Mesothelial cell of epicardium (in vitro differentiated cells): ENCODE measurements around the gene CAMTA1. TPM values are rescaled to one million over a fixed set of nuclear protein-coding genes. Genes with fewer than 3 reads are reported as not detected.

Experiments used
- DNase-seq, 2 experiments: peaks; one replicate each; pipeline ENCODE4 v3.0.0; 2021; ENCODE audit warnings: low spot score in 2 of 2; ENCODE audit not compliant: unreplicated experiment in 2 of 2
- H3K27ac Mint-ChIP-seq: 2 replicates; pipeline ENCODE4 v1.8.0; 2021; ENCODE audit warnings: mixed read lengths
- H3K27me3 Mint-ChIP-seq: 2 replicates; pipeline ENCODE4 v1.8.0; 2021; ENCODE audit warnings: low read depth, mixed read lengths
- H3K36me3 Mint-ChIP-seq: 2 replicates; pipeline ENCODE4 v1.8.0; 2021; ENCODE audit warnings: mixed read lengths
- H3K4me1 Mint-ChIP-seq: 2 replicates; pipeline ENCODE4 v1.8.0; 2021; ENCODE audit warnings: mixed read lengths
- H3K4me3 Mint-ChIP-seq: 2 replicates; pipeline ENCODE4 v1.8.0; 2021; ENCODE audit warnings: mild to moderate bottlenecking, moderate library complexity, mixed read lengths
- H3K9me3 Mint-ChIP-seq: 2 replicates; pipeline ENCODE4 v1.8.0; 2021; ENCODE audit warnings: mixed read lengths
- total RNA-seq: library from RNA; stranded (reverse); gene quantifications from 3 replicates; pipeline ENCODE4 v1.2.1, GENCODE V29; 2021
- TF ChIP-seq, protein P1 (sequence below): fragments of 200-600 bp; sonication (generic); IDR thresholded peaks from one replicate; pipeline ENCODE4 v1.5.0; 2021; ENCODE audit warnings: antibody characterized with exemption; ENCODE audit not compliant: unreplicated experiment

CAMTA1 gene
- total RNA-seq, 1 donor from 2014 or later, result 70.4 TPM

DNA sequence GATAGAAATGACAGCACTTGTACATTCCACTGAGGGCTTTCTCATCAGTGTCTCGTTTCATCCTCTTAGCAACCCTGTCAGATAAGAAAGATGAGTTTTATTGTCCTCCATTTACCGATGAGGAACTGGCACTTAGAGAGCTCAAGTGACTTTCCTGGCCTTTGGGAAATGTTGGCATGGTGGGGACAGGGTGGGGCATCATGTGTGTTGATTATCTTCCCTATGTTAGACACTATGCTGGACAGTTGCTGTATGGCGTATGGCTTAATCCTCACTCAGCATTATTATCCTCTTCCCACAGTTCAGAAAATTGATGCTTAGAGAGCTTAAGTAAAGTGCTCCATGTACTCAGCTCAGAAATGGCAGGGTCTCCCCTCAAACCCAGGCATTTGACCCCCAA lies 163.2 kb downstream of the CAMTA1 start:
- peaks cover 14% of the 10 kb centered on the region for H3K4me1 Mint-ChIP-seq
- TF ChIP-seq, protein P1, sequence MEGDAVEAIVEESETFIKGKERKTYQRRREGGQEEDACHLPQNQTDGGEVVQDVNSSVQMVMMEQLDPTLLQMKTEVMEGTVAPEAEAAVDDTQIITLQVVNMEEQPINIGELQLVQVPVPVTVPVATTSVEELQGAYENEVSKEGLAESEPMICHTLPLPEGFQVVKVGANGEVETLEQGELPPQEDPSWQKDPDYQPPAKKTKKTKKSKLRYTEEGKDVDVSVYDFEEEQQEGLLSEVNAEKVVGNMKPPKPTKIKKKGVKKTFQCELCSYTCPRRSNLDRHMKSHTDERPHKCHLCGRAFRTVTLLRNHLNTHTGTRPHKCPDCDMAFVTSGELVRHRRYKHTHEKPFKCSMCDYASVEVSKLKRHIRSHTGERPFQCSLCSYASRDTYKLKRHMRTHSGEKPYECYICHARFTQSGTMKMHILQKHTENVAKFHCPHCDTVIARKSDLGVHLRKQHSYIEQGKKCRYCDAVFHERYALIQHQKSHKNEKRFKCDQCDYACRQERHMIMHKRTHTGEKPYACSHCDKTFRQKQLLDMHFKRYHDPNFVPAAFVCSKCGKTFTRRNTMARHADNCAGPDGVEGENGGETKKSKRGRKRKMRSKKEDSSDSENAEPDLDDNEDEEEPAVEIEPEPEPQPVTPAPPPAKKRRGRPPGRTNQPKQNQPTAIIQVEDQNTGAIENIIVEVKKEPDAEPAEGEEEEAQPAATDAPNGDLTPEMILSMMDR, result no peak
- H3K27me3 Mint-ChIP-seq, result peaks cover 2% of the 10 kb centered on the region
- no peak overlapping the region for H3K4me3 Mint-ChIP-seq
- H3K9me3 Mint-ChIP-seq, result peaks cover 9% of the 10 kb centered on the region
- H3K27ac Mint-ChIP-seq, result no peak overlapping the region
- no peaks in the 10 kb centered on the region for H3K36me3 Mint-ChIP-seq
- DNase-seq, result no peak

DNA sequence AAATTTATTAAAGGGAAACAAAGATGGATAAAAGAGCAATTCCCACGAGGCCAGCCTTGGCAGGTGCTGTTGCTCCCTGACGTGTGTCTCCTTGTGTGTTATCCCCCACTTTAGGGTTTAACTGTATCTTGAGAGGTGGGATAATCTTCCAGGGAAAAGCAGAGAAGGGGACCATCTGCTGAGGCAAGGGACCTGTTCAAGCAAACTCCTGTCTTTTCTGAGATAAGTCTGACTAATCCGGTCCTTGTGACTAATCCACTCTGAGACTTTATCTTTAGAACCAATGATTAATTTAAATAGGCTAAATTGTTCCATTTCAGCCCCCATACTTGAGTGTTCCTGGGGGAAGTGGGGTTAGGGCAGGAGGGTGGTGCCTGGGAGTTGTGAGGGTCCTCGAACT lies 163.6 kb downstream of the CAMTA1 start:
- peaks cover 2% of the 10 kb centered on the region for H3K27me3 Mint-ChIP-seq
- H3K36me3 Mint-ChIP-seq, result no peaks in the 10 kb centered on the region
- H3K4me3 Mint-ChIP-seq, result no peak overlapping the region
- no peak overlapping the region for H3K27ac Mint-ChIP-seq
- TF ChIP-seq, protein P1, result no peak
- no peak for DNase-seq
- H3K4me1 Mint-ChIP-seq, result peaks cover 14% of the 10 kb centered on the region
- peaks cover 9% of the 10 kb centered on the region for H3K9me3 Mint-ChIP-seq

DNA sequence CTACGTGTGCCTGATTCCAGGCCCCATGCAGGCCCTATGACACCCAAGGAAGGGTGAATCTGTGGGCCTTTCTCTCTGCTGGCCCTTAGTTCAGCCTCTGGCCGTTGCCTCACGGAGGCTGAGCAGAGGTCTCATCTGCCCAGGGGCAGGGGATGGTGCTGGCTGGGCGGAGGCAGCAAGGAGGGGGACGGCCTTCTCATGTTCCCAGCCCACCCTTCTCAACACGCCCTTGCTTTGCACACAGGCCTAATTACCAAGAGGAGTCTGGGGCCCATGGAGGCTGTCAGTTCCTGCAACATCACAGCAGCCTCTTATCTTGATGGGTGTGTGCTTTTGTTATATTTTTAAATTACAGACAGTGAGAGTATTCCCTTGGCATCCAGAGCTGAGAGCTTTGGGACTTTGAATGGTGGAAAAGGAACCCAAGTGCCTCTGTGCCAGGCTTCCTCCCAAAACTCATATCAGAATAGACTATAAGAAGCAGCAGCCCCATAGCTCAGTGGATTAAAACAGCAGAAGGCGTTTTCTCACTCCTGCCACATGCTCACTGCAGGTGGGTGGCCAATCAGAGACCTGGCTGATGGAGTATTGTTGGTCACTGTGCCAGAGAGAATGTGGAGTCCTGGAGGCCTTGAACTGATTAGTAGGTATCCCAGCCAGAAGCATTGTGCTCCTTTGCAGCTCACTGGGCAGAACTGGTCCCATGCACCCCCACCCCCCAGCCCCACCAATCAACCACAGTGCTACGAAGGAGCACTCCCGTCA lies 164.9 kb downstream of the CAMTA1 start:
- Mint-ChIP-seq H3K36me3 (no peaks in the 10 kb centered on the region), H3K27ac (no peak overlapping the region), H3K4me1 (peaks cover 14% of the 10 kb centered on the region), H3K4me3 (no peak overlapping the region), H3K9me3 (peaks cover 9% of the 10 kb centered on the region), H3K27me3 (peaks cover 4% of the 10 kb centered on the region)
- TF ChIP-seq, protein P1, result no peak
- no peak for DNase-seq

DNA sequence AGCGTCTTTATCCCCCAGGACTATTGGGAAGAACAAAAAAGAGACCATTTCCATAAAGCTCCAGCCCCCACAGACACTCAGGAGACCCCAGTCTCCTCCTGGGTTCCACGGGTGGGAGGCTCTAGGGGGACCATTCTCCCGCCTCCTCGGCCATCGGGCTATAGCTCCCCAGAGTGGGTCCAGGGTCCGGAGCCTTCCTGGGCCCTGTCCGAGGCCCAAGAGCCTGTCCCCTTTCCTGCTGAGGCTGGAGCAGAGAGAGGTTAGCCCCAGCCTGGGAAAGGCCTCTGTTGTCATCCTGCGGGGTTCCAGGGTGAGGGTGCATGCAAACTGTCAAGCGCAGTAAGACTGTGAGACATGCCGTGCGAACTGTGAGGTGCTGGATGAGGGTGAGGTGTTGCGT lies 166.3 kb downstream of the CAMTA1 start:
- TF ChIP-seq, protein P1, result no peak
- H3K9me3 Mint-ChIP-seq, result peaks cover 6% of the 10 kb centered on the region
- H3K4me1 Mint-ChIP-seq, result peaks cover 14% of the 10 kb centered on the region
- H3K36me3 Mint-ChIP-seq, result no peaks in the 10 kb centered on the region
- peaks cover 9% of the 10 kb centered on the region for H3K27me3 Mint-ChIP-seq
- H3K27ac Mint-ChIP-seq, result no peak overlapping the region
- DNase-seq, result no peak
- no peak overlapping the region for H3K4me3 Mint-ChIP-seq

DNA sequence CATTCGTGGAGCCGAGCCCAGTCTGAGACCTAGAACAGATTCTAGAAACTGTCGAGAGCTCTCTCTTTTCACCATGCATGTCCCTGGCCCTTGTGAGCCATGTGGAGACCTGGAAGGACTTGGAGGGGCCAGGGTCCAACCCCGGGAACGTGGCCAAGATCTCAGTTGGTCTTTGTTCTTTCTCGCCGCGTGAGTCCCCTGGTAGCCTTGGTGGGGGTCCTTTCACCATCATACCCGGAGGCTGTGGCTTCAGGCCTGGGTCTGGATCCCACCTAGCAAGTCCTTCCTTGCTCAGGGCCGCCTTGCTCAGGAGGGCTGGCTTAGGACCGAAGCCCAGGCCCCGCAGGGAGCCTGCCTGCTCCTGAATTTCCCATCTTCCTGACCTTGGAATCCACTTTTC lies 168.0 kb downstream of the CAMTA1 start:
- Mint-ChIP-seq H3K4me1 (peaks cover 14% of the 10 kb centered on the region), H3K36me3 (no peaks in the 10 kb centered on the region), H3K27ac (no peak overlapping the region), H3K4me3 (no peak overlapping the region), H3K9me3 (no peaks in the 10 kb centered on the region), H3K27me3 (peaks cover 19% of the 10 kb centered on the region)
- DNase-seq, result no peak
- TF ChIP-seq, protein P1, result no peak
